GM18867 (cell line): ENCODE data around the gene MUC21.
"Not testable (repeated sequence)": the region's sequence is repeated elsewhere in the genome, so short reads cannot be mapped to it uniquely, and the experiment has no call there.

Experiments used
- ATAC-seq: cut with Tn5 transposase; IDR thresholded peaks from one replicate; pipeline ENCODE4 v1.9.1; 2021; ENCODE audit warnings: mild to moderate bottlenecking, moderate library complexity; ENCODE audit not compliant: unreplicated experiment

The MUC21 gene

DNA sequence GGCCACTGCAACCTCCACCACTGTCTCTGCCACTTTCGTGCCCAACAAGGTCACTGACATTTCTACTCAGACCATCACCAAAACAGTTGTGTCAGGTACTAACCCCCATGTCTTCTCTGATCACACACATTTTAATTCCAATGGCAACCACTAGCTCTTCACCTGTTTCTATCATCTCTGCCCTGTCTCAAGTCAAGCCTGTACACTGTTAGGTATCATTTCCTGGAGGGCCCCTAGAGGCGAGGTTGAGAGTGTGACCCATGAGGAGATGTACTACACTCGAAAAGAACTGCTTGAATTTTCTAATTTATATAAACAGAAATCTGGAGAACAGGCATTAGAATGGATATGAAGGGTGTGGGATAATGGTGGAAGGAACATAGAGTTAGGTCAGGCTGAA is 17.4 kb upstream of the MUC21 start:
- no peak for ATAC-seq

DNA sequence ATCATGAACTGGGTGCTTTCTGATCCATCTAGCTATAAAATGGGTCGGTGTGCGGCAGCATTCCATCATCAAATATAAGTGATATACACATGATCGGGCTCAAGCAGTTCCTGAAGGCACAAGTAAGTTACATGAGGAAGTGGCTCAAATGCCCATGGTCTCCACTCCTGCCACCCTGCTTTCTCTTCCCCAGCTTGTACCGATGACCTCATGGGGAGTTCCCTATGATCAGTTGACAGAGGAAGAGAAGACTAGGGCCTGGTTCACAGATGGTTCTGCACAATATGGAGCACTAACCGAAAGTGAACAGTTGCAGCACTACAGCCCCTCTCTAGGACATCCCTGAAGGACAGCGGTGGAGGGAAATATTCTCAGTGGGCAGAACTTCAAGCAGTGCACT is 14.3 kb upstream of the MUC21 start:
- ATAC-seq, result not testable (repeated sequence)

DNA sequence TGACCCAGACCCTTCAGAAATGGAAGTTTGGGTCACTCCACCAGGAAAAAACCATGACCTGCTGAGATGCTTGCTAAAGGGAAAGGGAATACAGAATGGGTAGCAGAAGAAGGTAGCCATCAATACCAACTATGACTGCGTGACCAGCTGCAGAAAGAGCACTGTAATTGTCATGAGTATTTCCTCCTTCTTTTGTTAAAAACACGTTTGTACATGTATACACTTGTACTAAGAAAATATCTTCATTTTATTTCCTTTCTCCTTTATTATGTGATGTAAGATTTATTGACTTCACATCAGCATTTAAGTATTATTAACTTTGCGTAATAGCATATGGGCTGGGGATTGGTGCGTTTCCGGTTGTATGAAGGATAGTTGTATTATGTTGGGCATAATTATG is 12.6 kb upstream of the MUC21 start:
- ATAC-seq, result no peak

DNA sequence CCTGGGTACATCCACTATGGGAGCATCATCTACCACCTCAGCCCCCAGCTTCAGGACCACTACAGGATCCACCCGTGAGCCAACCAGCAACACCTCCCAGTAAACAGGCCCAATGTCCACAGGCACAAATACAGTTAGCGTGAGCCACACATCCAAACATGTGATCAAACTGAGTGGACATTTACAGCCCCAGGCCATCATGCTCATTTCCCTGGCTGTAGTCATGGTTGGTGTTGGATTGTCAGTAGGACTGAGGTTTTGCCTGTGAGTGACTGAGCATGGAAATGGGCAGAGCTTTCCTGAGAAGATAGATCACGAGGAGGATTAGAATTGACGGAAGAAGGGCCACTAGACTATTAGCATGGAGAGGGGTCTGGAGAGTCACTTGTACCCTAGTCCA is 10.7 kb upstream of the MUC21 start:
- ATAC-seq, result no peak

DNA sequence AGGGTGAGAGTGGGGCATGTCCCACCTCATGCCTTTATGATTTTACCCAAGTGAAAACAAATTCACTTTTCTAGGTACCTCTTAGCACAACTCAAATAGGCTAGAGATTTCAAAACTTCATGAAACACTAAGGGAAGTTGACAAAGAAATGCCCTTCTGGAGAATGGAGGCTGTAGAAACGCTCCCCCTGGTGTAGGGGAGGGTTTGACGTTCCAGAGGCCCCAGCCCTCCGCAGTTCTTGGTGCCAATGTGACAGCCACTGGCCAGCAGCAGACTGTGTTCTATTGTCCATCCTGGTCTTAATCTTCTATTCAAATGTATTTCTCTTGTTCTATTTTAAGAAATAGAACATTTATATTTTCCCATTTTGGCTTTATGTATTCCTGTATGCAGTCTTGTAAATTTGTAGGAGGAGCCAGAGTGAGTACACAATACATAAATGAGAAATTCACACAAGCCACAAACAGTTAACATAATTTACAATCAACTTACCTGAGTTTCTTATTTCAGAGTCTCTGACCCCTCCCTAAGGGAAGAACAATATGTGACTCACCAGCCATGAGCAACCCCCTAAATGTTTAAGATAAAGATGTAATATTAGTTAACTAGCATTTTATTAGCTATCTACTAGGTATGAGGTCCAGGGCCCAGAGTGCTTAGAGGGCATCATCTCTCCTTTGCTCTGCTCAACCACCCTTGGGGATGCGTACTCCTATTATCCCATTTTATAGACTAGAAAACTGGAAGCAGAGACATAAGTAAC is 8.8 kb upstream of the MUC21 start:
- no peak for ATAC-seq

DNA sequence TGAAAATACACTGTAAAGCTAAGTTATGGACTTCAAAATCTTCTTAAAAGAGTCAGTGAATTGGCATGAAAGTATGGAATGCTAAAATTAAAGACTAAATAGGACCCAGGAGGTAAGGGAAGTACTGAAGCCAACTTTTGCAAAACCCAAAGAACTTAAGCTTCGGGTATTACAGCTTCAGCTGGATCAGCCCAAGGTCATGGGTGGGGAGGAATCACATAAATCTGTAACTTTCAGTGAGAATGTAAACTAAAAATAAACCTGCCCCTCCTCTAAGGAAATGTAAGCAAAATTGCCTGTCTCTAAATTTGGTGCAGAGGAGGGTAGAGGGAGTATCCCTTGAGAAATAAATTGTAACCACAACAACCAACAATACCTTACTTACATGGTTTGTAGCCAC is 4.4 kb upstream of the MUC21 start:
- ATAC-seq, result no peak

DNA sequence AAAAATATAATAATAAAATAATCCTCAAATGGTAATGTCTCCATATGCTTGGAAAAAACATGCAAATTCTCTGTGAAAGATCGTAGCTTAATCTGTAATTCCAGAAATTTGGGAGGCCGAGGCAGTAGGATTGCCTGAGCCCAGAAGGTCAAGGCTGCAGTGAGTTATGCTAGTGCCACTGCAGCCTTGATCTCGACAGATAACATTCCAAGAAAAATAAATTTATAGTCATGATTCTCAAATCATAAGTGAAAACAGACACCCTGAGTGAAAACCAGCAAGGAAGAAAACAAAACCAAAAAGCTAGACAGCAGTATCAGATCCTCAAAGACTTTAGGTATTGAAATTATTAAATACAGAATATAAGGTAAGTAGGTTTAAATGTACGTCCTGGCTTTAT is 3.8 kb upstream of the MUC21 start:
- ATAC-seq, result no peak

DNA sequence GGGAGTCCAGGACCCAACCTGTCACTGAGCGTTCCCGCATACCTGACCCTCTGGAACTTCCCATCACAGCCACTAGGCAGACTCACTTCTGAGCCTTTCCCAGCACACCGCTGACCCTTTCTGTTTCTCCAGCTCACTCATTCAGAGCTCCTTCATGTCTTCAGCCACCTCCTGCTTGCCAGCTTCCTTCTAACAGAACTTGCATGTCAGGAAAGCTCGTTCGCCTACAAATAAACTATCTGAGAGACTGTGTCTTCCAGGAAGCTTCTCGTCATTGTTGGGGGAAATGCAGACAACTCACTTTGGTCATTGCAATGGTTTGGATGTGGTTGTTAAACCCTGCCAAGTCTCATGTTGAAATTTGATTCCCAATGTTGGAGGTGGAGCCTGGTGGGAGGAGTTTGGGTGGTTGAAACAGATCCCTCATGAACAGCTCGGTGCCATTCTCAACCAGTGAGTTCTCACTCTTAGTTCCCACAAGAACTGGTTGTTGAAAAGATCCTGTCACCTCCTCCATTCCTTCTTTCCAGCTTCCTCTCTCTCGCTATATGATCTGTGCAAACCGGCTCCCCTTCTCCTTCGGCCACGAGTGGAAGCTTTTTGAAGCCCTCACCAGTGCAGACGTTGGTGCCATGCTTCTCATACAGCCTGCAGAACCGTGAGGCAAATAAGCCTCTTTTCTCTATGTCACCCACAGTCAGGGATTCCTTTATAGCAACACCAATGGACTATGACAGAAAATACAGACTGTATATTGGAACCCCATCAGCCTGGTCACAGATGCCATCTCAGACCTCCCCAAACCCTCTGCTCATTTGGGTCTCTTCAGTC is 1.4 kb upstream of the MUC21 start:
- ATAC-seq, result no peak

DNA sequence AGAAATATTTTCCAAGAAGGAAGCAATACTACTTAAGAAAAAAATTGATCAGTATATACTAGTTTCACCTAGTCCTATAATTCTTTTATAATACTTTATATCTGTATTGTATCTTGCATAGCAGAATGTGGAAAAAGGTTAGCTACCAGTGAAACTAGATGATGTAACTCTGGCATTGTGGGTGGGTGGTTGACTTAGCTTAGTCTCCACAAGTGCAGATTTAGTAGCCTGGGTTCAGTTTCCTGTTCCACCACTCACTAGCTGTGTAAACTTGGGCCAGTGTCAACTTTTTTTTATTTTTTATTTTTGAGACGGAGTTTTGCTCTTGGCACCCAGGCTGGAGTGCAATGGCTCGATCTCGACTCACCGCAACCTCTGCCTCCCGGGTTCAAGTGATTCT is 2.0 kb downstream of the MUC21 start:
- ATAC-seq, result no peak

DNA sequence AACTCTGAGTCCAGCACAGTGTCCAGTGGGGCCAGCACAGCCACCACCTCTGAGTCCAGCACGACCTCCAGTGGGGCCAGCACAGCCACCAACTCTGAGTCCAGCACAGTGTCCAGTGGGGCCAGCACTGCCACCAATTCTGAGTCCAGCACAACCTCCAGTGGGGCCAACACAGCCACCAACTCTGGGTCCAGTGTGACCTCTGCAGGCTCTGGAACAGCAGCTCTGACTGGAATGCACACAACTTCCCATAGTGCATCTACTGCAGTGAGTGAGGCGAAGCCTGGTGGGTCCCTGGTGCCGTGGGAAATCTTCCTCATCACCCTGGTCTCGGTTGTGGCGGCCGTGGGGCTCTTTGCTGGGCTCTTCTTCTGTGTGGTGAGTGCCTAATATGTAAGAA is 3.8 kb downstream of the MUC21 start:
- ATAC-seq, result no peak

DNA sequence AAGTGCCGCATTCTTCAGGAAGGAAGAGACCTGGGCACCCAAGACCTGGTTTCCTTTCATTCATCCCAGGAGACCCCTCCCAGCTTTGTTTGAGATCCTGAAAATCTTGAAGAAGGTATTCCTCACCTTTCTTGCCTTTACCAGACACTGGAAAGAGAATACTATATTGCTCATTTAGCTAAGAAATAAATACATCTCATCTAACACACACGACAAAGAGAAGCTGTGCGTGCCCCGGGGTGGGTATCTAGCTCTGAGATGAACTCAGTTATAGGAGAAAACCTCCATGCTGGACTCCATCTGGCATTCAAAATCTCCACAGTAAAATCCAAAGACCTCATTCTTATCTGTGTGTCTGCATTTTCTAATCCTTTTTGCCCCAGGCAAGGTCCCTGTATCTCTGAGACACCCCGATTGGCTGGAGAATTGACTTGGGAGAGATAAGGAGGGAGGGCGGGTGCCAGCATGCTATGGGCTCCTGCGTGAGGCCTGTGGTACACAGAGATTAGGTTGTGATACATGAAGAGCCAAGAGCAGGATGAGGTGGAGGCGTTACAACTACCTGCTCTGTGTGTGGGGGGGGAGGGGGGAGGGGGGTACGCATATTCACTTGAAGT is 4.8 kb downstream of the MUC21 start:
- no peak for ATAC-seq

DNA sequence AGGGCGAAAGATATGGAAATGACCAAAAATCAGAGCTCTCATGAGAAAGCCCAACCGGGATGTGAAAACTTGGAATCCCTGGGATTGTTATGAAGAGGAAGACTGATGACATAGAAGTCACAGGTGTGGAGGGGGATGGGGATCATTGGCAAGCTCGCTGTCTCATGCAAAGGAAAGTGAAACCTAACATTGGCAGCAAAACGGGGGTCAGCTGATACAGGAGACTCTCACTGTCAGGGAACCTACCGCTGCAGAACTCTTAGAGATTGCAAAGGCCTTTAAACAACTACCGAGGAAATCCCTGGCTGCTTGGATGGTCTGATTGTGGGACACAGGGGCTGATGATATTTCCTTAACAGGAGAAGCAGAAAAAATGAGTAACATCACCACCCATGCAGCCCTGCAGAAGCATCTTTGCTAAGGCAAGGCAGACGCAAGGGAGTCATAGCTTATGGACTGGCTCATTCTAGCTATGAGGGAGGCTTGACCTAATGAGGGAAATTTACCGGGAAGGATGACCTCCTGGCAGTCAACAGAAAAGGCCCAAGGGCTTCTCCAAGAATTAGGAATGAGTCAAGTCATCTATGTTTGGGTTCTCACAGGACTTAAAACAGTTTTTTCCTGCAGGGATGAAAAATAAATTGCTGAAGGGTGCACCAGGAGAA is 7.0 kb downstream of the MUC21 start:
- no peak for ATAC-seq

DNA sequence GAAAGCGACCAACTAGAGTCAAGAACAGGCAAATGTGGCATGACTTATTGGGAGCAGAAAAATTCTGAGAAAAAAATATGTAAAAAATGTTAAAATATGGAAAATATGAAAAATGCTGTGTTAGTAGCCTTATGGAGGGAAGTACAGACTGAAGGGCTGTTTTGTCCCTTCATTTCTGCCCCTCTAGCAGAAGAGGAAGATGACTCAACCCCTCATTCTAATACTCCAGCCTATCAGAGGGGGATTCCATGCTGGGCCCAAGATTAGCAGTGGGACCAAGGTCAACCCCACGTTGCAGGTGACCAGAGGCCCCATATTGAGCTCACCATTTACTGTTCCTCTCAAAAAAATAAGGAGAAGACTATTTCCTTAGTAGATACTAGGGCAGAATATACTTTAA is 8.4 kb downstream of the MUC21 start:
- ATAC-seq, result no peak

DNA sequence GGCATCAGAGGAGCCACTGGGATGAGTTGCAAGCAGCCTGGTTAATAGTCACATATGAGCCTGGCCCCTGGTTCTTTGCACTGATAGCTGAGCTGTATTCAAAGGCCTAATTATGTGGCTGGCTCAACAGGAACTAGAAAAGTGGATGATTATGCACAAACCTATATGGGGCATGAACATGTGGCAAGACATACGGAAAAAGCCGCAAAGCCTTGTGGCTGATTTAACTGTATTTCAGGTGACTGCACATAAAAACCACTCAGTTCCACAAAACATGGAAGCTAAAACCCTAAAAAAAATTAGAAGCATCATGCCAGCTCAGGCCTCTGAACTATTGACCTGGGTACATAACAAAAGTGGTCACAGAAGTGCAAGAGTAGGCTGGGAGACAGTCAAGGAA is 13.8 kb downstream of the MUC21 start:
- ATAC-seq, result no peak

DNA sequence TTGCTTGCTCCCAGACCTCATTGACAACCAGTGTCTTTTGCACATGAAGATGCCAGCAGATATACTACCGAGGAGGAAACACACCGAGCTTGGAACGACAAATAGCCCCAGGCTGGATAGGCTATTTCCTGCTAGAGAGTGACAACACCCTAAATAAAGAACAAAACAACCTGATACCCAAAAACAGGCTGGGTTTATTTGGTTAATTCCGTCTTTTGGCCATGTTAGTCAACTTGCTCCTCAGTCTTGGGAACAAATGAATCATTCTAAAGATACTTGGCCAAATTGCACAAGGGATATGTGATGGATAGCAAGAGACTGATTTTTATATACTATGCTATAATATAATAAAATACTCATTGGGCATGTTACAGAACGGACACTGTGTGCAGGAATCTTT is 15.3 kb downstream of the MUC21 start:
- no peak for ATAC-seq

DNA sequence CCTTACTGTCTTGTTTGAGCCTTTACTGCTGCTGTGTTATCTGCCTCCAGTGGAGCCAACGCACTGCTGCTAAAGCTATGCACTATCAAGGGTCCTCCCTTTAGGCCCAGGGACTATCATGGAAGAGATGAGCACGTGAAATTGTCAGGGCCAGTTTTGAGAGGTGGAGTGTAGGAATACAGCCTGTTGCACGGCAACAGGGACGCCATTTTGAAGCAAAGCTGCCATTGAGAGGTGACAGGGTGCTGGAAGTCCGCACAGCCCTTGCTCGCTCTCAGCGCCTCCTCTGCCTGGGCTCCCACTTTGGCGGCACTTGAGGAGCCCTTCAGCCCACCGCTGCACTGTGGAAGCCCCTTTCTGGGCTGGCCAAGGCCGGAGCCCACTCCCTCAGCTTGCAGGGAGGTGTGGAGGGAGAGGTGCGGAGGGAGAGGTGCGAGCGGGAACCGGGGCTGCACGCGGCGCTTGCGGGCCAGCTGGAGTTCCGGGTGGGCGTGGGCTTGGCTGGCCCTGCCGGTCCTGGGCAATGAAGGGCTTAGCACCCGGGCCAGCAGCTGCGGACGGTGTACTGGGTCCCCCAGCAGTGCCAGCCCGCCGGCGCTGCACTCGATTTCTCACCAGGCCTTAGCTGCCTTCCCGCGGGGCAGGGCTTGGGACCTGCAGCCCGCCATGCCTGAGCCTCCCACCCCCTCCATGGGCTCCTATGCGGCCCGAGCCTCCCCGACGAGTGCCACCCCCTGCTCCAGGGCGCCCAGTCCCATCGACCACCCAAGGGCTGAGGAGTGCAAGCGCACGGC is 16.7 kb downstream of the MUC21 start:
- not testable (repeated sequence) for ATAC-seq

DNA sequence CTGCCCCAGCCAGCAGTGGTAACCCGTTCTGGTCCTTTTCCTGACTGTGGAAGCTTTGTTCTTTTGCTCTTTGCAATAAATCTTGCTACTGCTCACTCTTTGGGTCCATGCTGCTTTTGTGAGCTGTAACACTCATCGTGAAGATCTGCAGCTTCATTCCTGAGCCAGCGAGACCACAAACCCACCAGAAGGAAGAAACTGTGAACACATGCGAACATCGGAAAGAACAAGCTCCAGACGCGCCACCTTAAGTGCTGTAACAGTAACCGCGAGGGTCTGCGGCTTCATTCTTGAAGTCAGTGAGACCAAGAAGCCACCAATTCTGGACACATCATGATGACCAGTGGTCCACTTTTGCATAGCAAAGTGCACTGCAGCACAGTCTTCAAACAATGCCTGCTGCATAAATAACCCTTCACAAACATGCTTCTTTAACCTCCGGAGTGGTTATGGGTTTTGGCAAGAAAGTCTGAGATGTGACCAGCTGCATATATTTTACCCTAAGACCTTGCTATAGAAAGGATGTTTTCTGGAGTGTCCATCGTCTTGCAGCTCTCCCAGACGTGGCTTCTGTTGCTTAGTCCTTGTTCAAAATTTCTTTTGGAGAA is 17.9 kb downstream of the MUC21 start:
- no peak for ATAC-seq

DNA sequence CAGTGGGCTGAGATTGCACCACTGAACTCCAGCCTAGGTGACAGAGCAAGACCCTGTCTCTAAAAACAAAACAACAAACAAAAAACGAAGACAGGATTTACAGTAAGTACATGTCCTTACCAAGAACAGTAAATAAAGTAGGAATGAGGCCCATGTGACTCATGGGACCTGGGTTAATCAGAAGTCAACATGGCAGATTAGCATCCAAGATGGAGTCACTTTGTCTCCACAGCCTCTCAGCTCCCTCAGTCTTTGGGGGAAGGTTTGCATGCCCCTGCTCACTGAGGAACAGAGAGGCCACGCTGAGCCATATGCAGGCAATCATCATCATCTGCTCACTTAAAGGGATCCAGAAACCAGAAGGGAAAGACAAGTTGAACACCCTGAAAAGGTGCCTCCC is 19.0 kb downstream of the MUC21 start:
- ATAC-seq, result no peak

DNA sequence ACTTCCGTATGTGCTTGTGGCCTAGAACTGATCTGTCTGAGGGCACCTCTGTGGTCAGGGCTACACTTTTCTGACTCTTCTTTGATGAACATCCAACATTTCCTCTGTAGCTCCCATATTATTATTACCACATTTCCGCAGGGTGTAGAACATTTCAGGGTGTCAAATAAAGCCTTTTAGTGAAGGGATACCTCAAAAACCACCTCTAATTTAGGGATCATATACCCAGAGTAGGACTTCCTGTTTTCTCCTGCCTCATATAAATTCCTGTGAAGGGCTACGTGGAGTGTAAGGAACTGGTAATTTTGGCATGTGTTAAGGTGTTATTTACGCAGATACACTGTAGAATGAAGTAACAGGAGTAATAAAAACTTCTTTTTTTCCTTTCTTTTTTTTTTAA is 21.3 kb downstream of the MUC21 start:
- ATAC-seq, result no peak
